IPS-18c (cell line): Measurements from ENCODE around the gene IBA57.

Experiments
- H3K4me3 ChIP-seq: 2 replicates; pipeline ENCODE4 v1.7.0; 2013; ENCODE audit warnings: low read depth, mild to moderate bottlenecking, low read length, moderate library complexity; ENCODE audit not compliant: insufficient read depth
- H3K9me3 ChIP-seq: one replicate; pipeline ENCODE4 v1.6.1; 2013; ENCODE audit warnings: mild to moderate bottlenecking, low read length, moderate library complexity; ENCODE audit not compliant: control insufficient read depth, insufficient read depth

Gene IBA57

DNA sequence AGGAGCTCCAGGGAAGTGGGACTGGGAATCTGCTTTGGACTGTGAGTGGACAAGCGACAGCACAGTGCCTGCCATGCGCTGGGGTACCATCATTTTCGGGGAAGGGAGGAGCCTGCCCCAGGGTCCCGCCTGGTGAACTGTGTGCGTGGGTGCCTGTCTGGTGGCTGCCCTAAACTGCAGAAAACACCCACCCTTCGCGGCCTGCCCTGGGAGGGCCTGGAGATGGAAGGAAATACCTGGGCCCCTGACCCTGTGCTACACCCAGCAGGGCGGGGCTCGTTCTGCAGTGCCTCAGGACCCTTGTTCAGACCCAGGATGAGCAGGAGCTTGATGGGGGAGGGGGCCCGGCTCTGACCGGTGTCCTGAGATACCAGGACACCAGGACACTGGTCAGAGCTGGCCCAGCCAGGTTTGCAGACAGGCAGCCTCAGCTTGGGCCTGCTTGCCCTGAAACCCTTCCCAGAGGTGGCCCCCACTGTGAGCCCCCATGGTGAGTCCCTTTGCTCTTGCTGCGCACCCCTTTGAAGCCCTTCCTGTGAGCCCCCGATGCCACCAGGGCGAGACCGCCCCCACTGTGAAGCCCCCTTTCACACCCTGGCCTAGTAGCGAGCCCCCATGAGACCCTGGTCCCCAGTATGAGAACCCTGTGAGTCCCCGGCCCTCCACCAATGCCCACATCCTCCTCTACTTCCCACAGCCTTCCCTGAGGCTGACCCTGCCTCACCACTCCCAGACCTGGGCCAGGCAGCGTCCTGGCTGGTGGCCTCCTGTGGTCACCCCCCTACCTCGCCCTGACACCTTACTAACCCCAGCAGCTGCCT lies 13.3 kb upstream of the IBA57 start:
- H3K9me3 ChIP-seq: no peaks in the 10 kb centered on the region

DNA sequence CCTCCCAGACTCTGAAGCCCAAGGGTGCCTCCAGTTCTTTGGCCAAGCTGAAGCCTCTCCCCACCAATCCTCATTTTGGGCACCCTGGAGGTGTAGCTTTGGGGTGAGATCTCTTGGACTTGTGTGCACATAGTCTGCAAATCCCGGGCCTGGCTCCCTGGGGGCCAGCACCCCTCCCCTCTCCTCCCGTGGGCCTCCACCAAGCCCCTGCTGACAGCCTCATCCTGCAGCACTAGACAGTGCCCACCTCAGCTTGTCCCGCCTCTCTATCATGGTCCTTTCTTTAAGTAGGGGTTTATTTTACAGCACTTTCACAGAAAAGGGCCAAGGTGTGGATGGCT lies 12.7 kb upstream of the IBA57 start:
- Histone ChIP-seq H3K4me3 (no peak overlapping the region), H3K9me3 (no peaks in the 10 kb centered on the region)

More for the DNA sequence above, 13.3 kb upstream of the IBA57 start:
- H3K4me3 ChIP-seq: no peak overlapping the region

DNA sequence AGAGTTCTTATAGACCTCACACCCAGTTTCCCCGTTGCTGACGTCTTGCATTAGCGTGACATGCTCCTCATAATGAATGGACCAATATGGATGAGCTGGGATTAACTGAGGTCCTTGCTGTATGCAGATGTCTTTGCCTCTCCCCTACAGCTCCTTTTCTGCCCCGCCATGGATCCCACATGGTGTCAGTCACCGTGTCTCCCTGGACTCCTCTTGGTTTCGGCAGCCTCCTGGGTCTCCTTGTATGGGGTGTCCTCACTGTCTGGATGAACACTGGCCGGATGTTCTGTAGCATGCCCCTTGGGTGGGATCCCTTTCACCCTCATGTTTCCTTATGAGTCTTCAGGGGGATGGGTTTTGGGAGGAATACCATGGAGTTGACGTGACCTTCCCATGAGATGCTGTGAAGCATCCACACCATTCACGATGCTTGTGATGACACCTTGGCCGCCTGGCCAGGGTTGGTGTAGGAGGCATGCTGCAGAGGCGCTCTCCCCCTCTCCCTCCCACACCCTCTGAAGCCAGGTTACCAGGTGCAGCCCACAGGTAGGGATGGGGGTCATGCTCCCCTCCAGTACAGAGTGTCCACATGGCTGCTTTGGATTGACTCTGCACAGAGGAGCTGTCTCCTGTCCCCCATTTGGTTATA lies 11.5 kb upstream of the IBA57 start:
- Histone ChIP-seq H3K9me3 (no peaks in the 10 kb centered on the region), H3K4me3 (no peak overlapping the region)

DNA sequence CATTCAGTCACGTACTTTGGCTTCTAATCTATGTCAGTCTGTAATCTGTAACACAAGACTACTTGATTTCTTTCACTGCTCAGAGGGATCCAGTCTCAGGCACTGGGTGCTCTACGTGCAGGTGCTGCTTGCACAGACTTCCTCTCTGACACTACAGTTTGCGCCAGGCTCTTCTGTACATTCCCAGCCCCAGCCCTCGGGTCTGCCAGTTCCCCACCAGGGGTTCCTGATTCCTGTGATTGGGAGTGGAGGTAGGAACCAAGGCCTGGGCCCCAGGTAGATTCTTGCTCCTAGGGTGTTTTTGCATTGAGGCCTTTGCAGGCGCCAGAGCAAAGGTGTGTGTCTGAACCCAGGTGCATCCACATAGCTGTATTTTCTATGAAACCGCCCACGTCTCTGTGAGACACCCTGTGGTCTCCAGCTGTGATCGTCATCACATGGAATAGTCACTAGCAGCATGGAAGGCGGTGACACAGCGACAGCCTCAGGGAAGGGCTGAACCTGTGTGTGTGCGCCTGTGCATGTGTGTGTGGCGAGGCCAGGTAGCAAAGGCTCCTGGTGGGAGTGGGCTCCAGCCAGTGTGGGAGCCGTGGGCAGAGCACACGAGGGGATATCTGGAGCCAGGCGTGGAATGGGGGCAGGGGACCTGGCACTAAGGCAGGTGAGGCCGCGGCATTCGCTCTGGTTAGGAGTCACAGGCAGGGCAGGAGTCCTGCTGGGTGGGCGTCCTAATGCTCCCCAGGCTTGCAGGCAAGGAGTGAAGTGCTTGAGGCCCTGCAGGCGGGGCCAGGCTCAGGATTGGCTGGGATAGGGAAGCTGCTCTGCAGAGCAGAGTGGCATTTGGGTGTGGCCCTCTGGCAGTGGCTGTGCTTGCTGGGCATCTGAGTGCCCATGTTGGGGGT lies 10.7 kb upstream of the IBA57 start:
- Histone ChIP-seq H3K9me3 (no peaks in the 10 kb centered on the region), H3K4me3 (no peak overlapping the region; the same call in 1 of the 2 replicates)

DNA sequence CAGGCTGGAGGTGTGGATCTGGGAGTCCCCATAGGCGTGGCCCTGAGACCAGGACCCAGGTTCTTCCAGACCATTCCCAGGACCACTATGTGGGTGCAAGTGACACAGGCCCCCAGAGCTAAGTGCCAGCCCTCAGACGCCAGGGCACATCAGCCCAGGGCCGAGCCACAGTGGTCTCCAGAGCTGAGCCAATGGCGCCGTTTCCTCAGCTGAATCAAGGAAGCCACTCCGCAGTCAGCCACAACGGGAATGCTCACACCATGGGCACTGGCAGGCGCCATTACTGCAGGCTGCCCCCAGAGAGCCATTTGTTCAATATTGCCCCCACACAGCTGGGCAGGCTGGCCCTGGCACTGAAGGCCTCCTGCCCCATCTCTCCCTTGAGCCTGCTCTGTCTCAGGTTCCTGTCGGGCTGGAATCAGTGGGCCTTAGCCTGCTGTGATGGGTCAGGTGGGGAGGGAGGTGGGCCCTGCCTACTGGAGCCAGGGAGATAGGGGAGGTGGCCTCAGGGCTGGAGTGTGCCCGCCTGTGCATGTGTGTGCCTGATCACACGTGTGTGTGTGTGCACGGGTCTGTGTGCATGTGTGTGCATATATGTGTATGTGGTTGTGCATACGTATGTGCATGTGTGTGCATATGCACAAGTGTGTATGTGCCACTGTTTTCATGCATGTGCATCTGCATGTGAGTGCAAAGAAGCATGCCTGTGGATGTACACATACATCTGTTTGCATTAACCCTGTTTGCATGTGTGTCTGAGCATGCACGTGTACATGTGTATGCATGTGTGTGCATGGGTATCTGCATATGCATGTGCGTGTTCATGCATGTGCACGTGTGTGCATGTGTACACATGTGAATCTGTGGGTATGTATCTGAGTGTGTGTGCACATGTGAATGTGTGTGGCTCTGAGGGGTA lies 9.7 kb upstream of the IBA57 start:
- no peak overlapping the region for H3K4me3 ChIP-seq
- H3K9me3 ChIP-seq: no peaks in the 10 kb centered on the region

DNA sequence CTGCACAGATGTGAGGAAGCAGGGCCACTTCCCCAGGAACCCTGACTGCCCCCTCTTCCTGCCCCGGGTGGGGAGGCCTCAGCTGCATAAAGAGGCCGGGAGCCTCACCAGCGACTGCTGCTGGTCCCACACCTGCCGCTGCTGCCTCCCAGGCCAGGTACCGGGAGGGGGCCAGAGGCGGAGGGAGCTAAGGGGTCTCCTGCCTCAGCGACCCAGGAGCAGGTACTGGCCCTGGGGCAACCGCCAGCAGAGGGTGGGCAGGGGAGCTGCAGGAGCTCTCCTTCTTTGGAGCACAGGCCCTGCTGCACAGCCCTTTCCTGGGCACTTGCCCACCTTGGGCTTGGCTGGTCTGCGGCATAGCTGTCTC lies 9.1 kb upstream of the IBA57 start:
- no peaks in the 10 kb centered on the region for H3K9me3 ChIP-seq
- H3K4me3 ChIP-seq: no peak overlapping the region; the same call in 1 of the 2 replicates

DNA sequence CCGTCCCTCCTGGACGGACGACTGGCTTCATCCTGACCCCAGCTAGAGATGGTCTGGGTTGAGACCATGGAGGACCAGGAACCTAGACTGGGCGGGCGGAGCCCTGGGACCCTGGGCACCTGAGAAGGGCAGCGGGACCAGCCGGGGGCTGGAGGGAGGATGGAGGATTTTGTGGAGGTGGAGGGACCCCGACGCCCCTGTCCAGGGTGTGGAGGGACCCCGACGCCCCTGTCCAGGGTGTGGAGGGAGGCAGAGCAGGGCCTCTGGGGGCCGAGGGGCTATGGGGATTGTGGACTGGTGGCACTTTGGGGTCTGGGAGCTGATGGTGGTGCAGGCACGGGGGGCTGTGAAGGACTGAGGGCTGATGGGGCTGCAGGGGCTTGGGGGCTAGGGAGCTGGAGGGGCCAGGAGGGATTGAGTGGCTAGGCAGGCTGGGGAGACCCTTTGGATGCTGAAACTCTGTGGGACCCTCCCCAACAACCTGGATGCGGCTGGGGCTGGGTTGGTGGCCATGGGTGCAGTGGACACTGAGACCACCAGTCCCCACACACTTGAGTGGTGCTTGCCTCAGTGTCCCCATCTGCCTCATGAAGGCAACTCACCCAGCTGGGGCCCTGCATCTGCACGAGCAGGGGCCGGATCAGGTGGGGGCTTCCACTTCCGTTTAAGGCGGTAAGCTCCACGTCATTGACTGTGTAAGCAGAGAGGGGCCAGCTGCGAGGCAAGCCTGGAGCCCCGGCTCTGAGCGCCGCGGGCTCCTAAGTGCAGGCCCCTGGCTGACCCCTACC lies 8.5 kb upstream of the IBA57 start:
- H3K4me3 ChIP-seq: no peak overlapping the region; the same call in 1 of the 2 replicates

DNA sequence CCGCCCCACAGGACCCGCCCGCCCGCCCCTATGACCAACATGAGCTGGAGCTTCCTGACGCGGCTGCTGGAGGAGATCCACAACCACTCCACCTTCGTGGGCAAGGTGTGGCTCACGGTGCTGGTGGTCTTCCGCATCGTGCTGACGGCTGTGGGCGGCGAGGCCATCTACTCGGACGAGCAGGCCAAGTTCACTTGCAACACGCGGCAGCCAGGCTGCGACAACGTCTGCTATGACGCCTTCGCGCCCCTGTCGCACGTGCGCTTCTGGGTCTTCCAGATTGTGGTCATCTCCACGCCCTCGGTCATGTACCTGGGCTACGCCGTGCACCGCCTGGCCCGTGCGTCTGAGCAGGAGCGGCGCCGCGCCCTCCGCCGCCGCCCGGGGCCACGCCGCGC lies 7.9 kb upstream of the IBA57 start:
- H3K9me3 ChIP-seq: no peaks in the 10 kb centered on the region
- H3K4me3 ChIP-seq: no peak overlapping the region

More for the DNA sequence above, 8.5 kb upstream of the IBA57 start:
- no peaks in the 10 kb centered on the region for H3K9me3 ChIP-seq

DNA sequence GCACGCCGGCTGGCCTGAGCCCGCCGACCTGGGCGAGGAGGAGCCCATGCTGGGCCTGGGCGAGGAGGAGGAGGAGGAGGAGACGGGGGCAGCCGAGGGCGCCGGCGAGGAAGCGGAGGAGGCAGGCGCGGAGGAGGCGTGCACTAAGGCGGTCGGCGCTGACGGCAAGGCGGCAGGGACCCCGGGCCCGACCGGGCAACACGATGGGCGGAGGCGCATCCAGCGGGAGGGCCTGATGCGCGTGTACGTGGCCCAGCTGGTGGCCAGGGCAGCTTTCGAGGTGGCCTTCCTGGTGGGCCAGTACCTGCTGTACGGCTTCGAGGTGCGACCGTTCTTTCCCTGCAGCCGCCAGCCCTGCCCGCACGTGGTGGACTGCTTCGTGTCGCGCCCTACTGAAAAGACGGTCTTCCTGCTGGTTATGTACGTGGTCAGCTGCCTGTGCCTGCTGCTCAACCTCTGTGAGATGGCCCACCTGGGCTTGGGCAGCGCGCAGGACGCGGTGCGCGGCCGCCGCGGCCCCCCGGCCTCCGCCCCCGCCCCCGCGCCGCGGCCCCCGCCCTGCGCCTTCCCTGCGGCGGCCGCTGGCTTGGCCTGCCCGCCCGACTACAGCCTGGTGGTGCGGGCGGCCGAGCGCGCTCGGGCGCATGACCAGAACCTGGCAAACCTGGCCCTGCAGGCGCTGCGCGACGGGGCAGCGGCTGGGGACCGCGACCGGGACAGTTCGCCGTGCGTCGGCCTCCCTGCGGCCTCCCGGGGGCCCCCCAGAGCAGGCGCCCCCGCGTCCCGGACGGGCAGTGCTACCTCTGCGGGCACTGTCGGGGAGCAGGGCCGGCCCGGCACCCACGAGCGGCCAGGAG lies 7.2 kb upstream of the IBA57 start:
- Histone ChIP-seq H3K9me3 (no peaks in the 10 kb centered on the region), H3K4me3 (no peak overlapping the region)

DNA sequence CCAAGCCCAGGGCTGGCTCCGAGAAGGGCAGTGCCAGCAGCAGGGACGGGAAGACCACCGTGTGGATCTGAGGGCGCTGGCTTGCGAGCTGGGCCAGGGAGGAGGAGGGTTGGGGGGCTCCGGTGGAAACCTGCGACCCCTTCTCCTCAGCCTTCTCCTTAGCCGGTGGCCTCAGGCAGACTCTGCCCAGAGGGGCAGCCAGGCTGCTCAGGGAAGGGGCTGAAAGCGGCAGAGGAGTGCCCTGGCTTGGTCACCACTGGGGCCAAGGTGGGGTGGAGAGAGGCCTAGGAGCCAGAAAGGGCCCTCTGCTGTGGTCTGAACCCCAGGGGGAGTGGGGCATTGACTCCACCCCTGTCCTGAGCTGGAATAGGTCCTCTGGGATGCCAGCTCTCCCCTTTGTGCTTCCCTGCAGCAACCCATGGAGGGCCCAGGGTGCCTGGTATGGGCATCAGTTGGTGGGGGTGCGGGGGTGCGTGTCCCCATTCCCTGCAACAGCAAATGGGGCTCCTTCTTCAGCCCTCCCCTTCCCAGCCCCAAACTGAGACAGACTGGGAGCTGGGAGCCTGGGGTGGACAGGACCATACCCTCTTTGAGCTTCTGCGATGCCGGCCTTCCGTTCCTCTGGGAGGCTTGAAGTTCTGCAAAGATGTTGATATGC lies 6.5 kb upstream of the IBA57 start:
- Histone ChIP-seq H3K4me3 (no peak overlapping the region), H3K9me3 (no peaks in the 10 kb centered on the region)

DNA sequence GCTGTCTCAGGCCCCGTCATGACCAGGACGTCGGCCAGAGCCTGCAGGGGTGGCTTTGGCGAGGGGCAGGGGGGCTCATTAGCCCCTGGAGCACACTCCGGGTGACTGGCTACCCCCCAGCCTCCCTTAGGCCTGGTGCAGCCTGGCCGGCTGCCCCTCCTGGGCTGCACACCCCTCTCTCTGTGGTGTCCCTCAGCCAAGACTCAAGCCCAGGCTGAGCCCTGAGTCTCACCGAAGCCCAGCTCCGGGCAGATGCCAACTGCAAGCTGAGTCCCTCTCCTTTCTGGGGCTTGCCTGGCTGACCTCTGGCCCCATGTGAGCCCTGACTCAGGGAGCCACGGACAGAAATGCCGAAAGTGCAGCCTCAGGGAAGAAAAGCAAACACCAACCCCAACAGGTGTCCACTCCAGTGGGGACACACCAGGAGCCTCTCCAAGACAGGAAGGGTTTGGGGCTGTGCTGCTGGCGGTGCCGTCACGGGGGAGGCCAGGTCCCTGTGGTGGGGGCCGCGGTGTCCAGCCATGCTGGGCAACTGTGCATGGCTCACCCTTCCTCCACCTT lies 5.3 kb upstream of the IBA57 start:
- Histone ChIP-seq H3K9me3 (no peaks in the 10 kb centered on the region), H3K4me3 (no peak overlapping the region)

DNA sequence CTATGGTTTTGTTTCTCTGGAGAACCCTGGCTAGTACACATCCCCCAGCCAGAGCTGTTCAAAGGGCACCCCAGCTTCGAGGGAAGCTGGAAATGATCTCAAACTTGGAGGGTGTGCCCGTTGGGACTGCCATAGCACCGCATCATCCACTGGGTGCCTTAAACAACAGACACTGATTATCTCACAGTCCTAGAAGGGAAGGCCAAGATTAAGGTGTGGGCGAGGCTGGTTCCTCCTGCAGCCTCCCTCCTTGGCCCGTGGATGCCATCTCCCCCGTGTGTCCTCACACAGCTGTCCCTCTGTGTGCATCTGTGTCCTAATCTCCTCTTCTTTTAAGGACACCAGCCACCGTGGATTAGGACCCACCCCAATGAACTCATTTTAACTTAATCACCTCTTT lies 4.2 kb upstream of the IBA57 start:
- Histone ChIP-seq H3K4me3 (no peak overlapping the region), H3K9me3 (no peaks in the 10 kb centered on the region)

DNA sequence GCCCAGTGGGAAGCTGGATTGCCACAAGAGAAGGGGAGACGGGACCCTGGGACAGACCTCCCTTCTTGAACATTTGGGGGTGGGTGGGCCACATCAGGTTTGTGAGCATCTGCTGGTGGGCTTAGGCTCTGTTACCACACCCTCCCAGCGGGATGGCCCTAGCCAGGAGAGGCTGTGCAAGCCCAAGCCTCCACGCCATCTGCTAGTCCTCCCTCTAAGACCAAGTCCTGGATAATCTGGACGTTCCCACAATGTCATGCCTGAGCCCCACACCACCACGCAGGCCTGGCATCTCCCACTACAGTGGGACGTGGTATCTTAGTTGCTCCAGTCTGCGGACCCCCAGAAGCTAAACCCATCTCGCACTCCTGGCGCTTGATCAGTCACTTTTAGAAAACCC lies 3.7 kb upstream of the IBA57 start:
- Histone ChIP-seq H3K9me3 (no peaks in the 10 kb centered on the region), H3K4me3 (no peak overlapping the region)

DNA sequence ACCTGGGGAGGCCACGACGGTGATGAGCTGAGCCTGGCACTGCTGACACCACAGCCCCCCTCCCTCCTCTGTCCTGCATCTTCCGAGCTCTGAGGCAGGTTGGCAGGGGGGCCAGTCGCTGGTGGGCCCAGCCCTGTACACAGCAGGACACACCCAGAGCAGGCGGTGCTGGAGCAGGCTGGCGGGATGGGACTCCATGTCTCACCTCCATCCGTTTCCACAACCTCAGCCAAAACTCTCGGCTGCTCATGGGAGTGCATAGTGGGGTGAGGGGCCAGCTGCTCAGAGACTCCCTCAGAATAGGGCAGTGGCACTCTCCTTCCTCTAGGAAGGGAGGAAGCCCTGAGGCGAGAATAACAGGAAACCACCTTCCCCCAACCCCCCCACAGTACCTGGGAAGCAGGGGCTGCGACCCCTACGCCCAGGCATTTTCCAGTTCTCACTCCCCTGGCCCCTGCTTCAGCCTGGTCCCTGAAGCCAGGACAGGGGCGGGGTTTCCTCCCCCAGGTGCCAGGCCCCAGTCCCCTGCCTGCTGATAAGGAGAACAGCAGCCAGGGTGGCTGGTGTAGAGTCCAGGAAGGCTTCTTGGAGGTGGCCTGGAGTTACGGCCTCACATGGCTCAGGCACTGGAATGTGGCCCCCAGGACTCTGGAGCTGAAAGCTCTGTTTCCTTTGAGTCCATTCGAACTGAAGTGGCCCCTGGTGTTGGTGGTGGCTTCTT lies 3.2 kb upstream of the IBA57 start:
- Histone ChIP-seq H3K4me3 (no peak overlapping the region), H3K9me3 (no peaks in the 10 kb centered on the region)
